Aorta (tissue), 5 donors: Measurements from ENCODE around the gene LSAMP. TPM values are rescaled to one million over a fixed set of nuclear protein-coding genes. Genes with fewer than 3 reads are reported as not detected.

ENCODE experiments used
- ATAC-seq: fragments of 200-7000 bp; cut with Tn5 transposase; one replicate; pipeline ENCODE4 v1.9.1; 2022; ENCODE audit warnings: moderate library complexity; ENCODE audit not compliant: low FRiP score
- DNase-seq, 2 donors: peaks; one replicate each; pipeline ENCODE4 v3.0.0-alpha.2; 2020
- H3K27ac ChIP-seq, 2 donors: one replicate each; pipeline ENCODE4 v1.5.1; 2013; ENCODE audit warnings: low read length in 2 of 2, mild to moderate bottlenecking in 2 of 2, moderate library complexity in 2 of 2, control low read depth in 1 of 2, inconsistent platforms in 1 of 2, low read depth in 1 of 2
- H3K27me3 ChIP-seq, 2 donors: one replicate each; pipeline ENCODE4 v1.6.1; 2013; ENCODE audit warnings: control low read depth in 1 of 2, low read length in 1 of 2, mild to moderate bottlenecking in 1 of 2, moderate library complexity in 1 of 2; ENCODE audit not compliant: insufficient read depth in 2 of 2, control insufficient read depth in 1 of 2
- H3K36me3 ChIP-seq, 2 donors: one replicate each; pipeline ENCODE4 v1.6.1; 2013; ENCODE audit warnings: control low read depth in 1 of 2, low read length in 1 of 2, mild to moderate bottlenecking in 1 of 2; ENCODE audit not compliant: insufficient read depth in 2 of 2, control insufficient read depth in 1 of 2
- H3K4me1 ChIP-seq, 2 donors: one replicate each; pipeline ENCODE4 v1.6.1; 2013; ENCODE audit warnings: low read length in 2 of 2, control low read depth in 1 of 2, mild to moderate bottlenecking in 1 of 2, moderate library complexity in 1 of 2; ENCODE audit not compliant: insufficient read depth in 2 of 2, control insufficient read depth in 1 of 2
- H3K4me3 ChIP-seq, 2 donors: one replicate each; pipeline ENCODE4 v1.5.1; 2013; ENCODE audit warnings: low read length in 2 of 2, control low read depth in 1 of 2, mild to moderate bottlenecking in 1 of 2
- H3K9me3 ChIP-seq: one replicate; pipeline ENCODE4 v1.6.1; 2013; ENCODE audit warnings: mild to moderate bottlenecking, low read length; ENCODE audit not compliant: control insufficient read depth
- WGBS, 2 donors: extraction: QIAGEN DNeasy Blood & Tissue Kit; methylation state at CpG; one replicate each; pipeline ENCODE4 v1.1.7; 2013; 5-methylcytosine and 5-hydroxymethylcytosine counted together
- intact Hi-C, 2 donors: fragments of 100-400 bp; cut with DNase I; formaldehyde crosslinking; loops; one replicate each; pipeline versions ENCODE4 v1.14.2 to v1.15.0; 2022
- polyA plus RNA-seq, 2 donors: library from polyadenylated mRNA; stranded (reverse); fragments of 200-250 nt; gene quantifications; one replicate each; pipeline ENCODE4 v1.2.3, GENCODE V29; 2013
- total RNA-seq, 2 donors: library from RNA; stranded (reverse); fragmentation: NEBNext Ultra II Directional; extraction: Animal tissue kit (Norgen Biotek cat#: 25700); gene quantifications; one replicate each; pipeline ENCODE4 v1.2.1, GENCODE V29; 2021
- donor health status: healthy with polysubstance abuse.
- donor health status: Bipolar disorder and iron deficiency.
- donor health status: DM: no; HTN: no; CAD: no.
- donor health status: DM: no; HTN: no; CAD: no.
- donor health status: DM: yes; HTN: yes; CAD: no.

LSAMP gene
- total and polyA plus RNA-seq, 4 donors = 0.38 to 7.8 (median 0.88) TPM; not detected in 1

- no peak for ATAC-seq
- Histone ChIP-seq H3K36me3 (no peaks in the 10 kb centered on the region), H3K9me3 (no peaks in the 10 kb centered on the region), H3K27me3 (no peaks in the 10 kb centered on the region), H3K4me3 (no peak overlapping the region), H3K27ac (no peak overlapping the region), H3K4me1 (no peaks in the 10 kb centered on the region)
- no peak for DNase-seq
- WGBS, 2 donors = 82 to 85% methylated on average over 2 of the region's 2 CpGs
- intact Hi-C loops = no loop called here
Observed at GRCh38 chr3:115931581-115931980, 513.7 kb downstream of the LSAMP start.

GRCh38 chr3:115930922-115931321 lies 514.4 kb downstream of the LSAMP start:
- 8 to 23% methylated on average over 3 of the region's 3 CpGs for WGBS, 2 donors
- H3K9me3 ChIP-seq = no peaks in the 10 kb centered on the region
- no peaks in the 10 kb centered on the region for H3K36me3 ChIP-seq
- DNase-seq = no peak
- no peak overlapping the region for H3K4me3 ChIP-seq
- no peaks in the 10 kb centered on the region for H3K4me1 ChIP-seq
- ATAC-seq = no peak
- H3K27ac ChIP-seq = no peak overlapping the region
- intact Hi-C loops = no loop called here
- no peaks in the 10 kb centered on the region for H3K27me3 ChIP-seq

GRCh38 chr3:115930168-115930567 lies 515.1 kb downstream of the LSAMP start:
- Histone ChIP-seq H3K27ac (no peak overlapping the region), H3K4me3 (no peak overlapping the region), H3K4me1 (no peaks in the 10 kb centered on the region), H3K9me3 (no peaks in the 10 kb centered on the region), H3K36me3 (no peaks in the 10 kb centered on the region), H3K27me3 (no peaks in the 10 kb centered on the region)
- intact Hi-C loops = no loop called here
- 67 to 69% methylated on average over 2 of the region's 2 CpGs for WGBS, 2 donors
- no peak for DNase-seq
- no peak for ATAC-seq

DNA sequence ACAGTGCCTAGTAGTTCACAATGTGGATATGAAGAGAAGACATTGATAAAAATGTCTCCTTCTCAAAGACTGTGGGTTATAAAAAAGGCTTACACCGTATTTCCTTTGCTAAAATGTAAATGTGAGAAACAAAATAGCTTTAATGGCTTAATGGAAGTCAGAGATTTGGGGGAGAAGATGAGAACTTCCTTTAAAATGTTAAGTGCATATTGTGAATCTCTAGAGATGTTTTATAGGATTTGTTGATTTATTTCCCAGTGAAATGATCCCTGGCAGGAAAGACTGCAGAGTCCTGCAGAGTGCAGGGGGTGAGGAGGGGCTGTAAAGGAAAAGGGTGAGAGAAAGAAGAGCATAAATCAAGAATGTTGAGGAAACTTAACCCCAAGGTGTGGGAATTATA lies 516.9 kb downstream of the LSAMP start:
- Histone ChIP-seq H3K27me3 (no peaks in the 10 kb centered on the region), H3K27ac (no peak overlapping the region), H3K4me1 (no peaks in the 10 kb centered on the region), H3K9me3 (no peaks in the 10 kb centered on the region), H3K4me3 (no peak overlapping the region), H3K36me3 (no peaks in the 10 kb centered on the region)
- 60 to 74% methylated on average over 1 of the region's 1 CpG for WGBS, 2 donors
- intact Hi-C loops = no loop called here
- no peak for ATAC-seq
- no peak for DNase-seq

DNA sequence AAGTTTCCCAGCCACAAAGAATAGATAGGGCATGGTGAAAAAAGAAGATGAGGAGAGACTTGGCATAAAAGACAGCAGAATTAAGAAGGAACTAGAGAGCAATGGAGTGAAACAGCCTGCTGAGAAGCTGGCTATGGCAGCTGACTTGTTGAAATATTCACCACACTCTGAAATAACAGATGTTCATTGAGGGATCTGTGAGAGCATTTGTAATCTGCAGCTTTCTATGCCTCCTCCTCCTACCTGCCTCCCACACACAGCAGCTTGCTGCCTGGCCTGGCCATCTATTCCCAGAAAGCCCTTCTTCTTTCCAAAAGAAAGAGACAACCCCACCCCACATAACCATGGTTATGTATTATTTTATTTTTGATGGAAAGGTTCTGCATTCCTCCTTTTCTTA lies 518.1 kb downstream of the LSAMP start:
- Histone ChIP-seq H3K27me3 (no peaks in the 10 kb centered on the region), H3K4me3 (no peak overlapping the region), H3K36me3 (no peaks in the 10 kb centered on the region), H3K4me1 (no peaks in the 10 kb centered on the region), H3K9me3 (peaks cover 3% of the 10 kb centered on the region), H3K27ac (no peak overlapping the region)
- DNase-seq (no peak), ATAC-seq (no peak)
- intact Hi-C loops = no loop called here

DNA sequence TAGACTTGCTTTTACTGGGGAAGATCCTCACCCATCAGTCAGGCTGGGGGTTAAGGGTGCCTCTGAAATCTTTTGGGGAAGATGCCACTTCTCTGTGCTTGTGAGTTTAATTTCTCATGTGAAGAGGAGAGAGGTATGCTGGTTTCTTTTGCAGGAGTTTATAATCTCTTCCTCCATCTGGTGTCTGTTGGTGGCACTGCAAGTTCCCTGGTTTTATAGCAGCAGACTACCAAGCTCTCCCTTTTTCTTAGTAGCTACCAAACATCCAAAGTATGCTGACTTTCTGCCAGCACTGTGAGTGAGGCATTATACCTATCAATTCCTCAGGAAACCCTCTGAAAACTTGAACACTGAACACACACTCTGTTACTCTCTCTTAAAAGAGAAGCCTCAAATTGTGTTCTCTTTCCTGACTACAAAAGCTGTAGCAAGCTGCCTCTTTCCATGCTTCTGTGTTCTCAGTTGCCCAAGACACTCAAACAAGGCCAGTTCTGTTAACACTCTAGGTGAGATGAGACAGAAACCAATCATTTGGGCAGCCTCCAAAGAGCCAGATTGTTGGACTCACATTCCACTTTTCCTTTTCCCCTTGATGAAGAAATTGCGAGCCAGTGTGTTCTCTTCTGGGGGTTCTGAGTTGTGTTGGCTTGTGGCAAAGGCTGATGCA lies 522.5 kb downstream of the LSAMP start:
- Histone ChIP-seq H3K27me3 (no peaks in the 10 kb centered on the region), H3K4me3 (no peak overlapping the region), H3K4me1 (no peaks in the 10 kb centered on the region), H3K27ac (no peak overlapping the region), H3K9me3 (peaks cover 3% of the 10 kb centered on the region), H3K36me3 (no peaks in the 10 kb centered on the region)
- DNase-seq (no peak), ATAC-seq (no peak)
- WGBS, 2 donors = 90 to 92% methylated on average over 1 of the region's 1 CpG
- intact Hi-C loops = no loop called here

- ATAC-seq = no peak
- H3K4me1 ChIP-seq = no peaks in the 10 kb centered on the region
- H3K27ac ChIP-seq = no peak overlapping the region
- no peaks in the 10 kb centered on the region for H3K36me3 ChIP-seq
- H3K27me3 ChIP-seq = no peaks in the 10 kb centered on the region
- intact Hi-C loops = no loop called here
- DNase-seq = no peak
- no peak overlapping the region for H3K4me3 ChIP-seq
- H3K9me3 ChIP-seq = peaks cover 3% of the 10 kb centered on the region
Observed at GRCh38 chr3:115921711-115922110, 523.6 kb downstream of the LSAMP start.

DNA sequence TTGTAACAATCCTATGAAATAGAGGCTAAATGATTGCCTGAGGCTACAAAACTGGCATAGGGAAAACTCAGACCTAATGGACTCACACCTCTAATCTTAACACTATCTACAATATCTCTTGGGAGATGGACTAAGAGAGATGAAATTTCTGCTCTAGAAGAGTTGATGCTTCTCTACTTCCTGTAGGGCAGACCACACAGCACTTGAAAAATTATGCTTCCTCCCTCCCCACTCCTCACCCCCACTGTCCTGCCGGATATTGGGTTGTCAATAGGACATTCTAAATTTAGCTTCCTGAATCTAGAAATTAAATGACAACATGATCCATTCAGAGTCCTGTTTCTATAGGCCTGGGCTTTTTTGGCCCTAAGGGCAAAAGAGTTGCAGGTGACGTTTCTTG lies 526.4 kb downstream of the LSAMP start:
- peaks cover 3% of the 10 kb centered on the region for H3K9me3 ChIP-seq
- H3K27ac ChIP-seq = no peak overlapping the region
- WGBS, 2 donors = 76 to 77% methylated on average over 2 of the region's 2 CpGs
- H3K4me3 ChIP-seq = no peak overlapping the region
- no peaks in the 10 kb centered on the region for H3K4me1 ChIP-seq
- no peaks in the 10 kb centered on the region for H3K36me3 ChIP-seq
- H3K27me3 ChIP-seq = no peaks in the 10 kb centered on the region
- ATAC-seq = no peak
- intact Hi-C loops = no loop called here
- DNase-seq = no peak

DNA sequence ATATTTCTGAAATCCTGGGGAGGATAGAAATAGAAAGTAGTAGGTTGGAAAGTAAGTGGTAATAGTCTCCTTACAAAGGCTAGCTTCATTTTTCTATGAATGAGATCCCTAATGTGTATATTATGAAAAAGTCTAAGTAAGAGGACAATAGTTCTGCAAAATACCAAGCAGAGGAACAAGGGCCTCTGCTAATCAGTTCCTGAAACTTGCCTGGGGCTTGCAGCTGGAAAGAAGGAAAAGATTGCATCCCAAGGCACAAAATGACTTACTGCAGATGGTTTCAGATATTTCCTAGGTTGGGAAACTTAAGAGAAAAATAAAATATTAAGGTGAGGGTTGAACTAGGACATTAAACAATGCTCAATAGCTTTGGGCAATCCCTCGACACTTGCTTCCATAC lies 528.4 kb downstream of the LSAMP start:
- ATAC-seq = no peak
- intact Hi-C loops = no loop called here
- no peak overlapping the region for H3K27ac ChIP-seq
- no peak for DNase-seq
- H3K9me3 ChIP-seq = no peaks in the 10 kb centered on the region
- no peaks in the 10 kb centered on the region for H3K36me3 ChIP-seq
- no peak overlapping the region for H3K4me3 ChIP-seq
- H3K4me1 ChIP-seq = no peaks in the 10 kb centered on the region
- 92 to 96% methylated on average over 1 of the region's 1 CpG for WGBS, 2 donors
- H3K27me3 ChIP-seq = no peaks in the 10 kb centered on the region
